Dedifferentiated amniotic fluid mesenchymal stem cell (primary cell): ENCODE results near the gene FAM111B.
"Not testable (repeated sequence)": the region's sequence is repeated elsewhere in the genome, so short reads cannot be mapped to it uniquely, and the experiment has no call there.

Experiments
- DNase-seq: peaks from one replicate; pipeline ENCODE4 v3.0.0-alpha.2; 2016; ENCODE audit errors: extremely low spot score

The FAM111B gene

GRCh38 chr11:59106363-59107336 lies at the start of gene FAM111B:
TSS of gene FAM111B (plus strand) at chr11:59107237. CDS start at chr11:59109626, 2,389 bp downstream.
- DNase-seq: peak; percentile 64

GRCh38 chr11:59058120-59059033 lies 48.7 kb upstream of the FAM111B start:
- DNase-seq: peak; percentile 27

- not testable (repeated sequence) for DNase-seq
Measured at GRCh38 chr11:59060096-59060495, 46.9 kb upstream of the FAM111B start.

GRCh38 chr11:59062602-59063529 lies 44.2 kb upstream of the FAM111B start:
- no peak for DNase-seq

GRCh38 chr11:59063996-59064727 lies 42.9 kb upstream of the FAM111B start:
- not testable (repeated sequence) for DNase-seq

GRCh38 chr11:59069087-59069486 lies 38.0 kb upstream of the FAM111B start:
- no peak for DNase-seq

- no peak for DNase-seq
Measured at GRCh38 chr11:59076876-59077571, 30.0 kb upstream of the FAM111B start.

GRCh38 chr11:59078435-59078834 lies 28.6 kb upstream of the FAM111B start:
- DNase-seq: no peak

- DNase-seq: no peak
Measured at GRCh38 chr11:59079086-59079485, 28.0 kb upstream of the FAM111B start.

GRCh38 chr11:59080421-59080820 lies 26.6 kb upstream of the FAM111B start:
- not testable (repeated sequence) for DNase-seq

- not testable (repeated sequence) for DNase-seq
Measured at GRCh38 chr11:59081430-59082020, 25.5 kb upstream of the FAM111B start.

GRCh38 chr11:59086007-59086406 lies 21.0 kb upstream of the FAM111B start, which contains the start of gene GLYATL1B:
TSS of gene GLYATL1B (plus strand) at chr11:59086307. CDS start at chr11:59086307, 0 bp downstream.
- not testable (repeated sequence) for DNase-seq

GRCh38 chr11:59088162-59088561 lies 18.9 kb upstream of the FAM111B start:
- no peak for DNase-seq

GRCh38 chr11:59093576-59093975 lies 13.5 kb upstream of the FAM111B start:
- not testable (repeated sequence) for DNase-seq

GRCh38 chr11:59095225-59095624 lies 11.8 kb upstream of the FAM111B start:
- DNase-seq: not testable (repeated sequence)

- not testable (repeated sequence) for DNase-seq
Measured at GRCh38 chr11:59095972-59096575, 11.0 kb upstream of the FAM111B start.

GRCh38 chr11:59097113-59097708 lies 9.8 kb upstream of the FAM111B start:
- peak; percentile 25 for DNase-seq

- not testable (repeated sequence) for DNase-seq
Measured at GRCh38 chr11:59097938-59098337, 9.1 kb upstream of the FAM111B start.
